GDM1 (cell line): Measurements from ENCODE around the gene ZNF503.

Experiments used
- DNase-seq: peaks from one replicate; lab custom pipeline; 2025; lab: John Stamatoyannopoulos, UW

Gene ZNF503

GRCh38 chr10:75406462-75407223, 5.1 kb upstream of the ZNF503 start:
- no peak for DNase-seq

GRCh38 chr10:75405598-75406461, 4.3 kb upstream of the ZNF503 start:
- no peak for DNase-seq

- DNase-seq, result no peak
Measured at GRCh38 chr10:75404815-75405597, 3.4 kb upstream of the ZNF503 start.

GRCh38 chr10:75403939-75404814, 2.6 kb upstream of the ZNF503 start:
- no peak for DNase-seq

- DNase-seq, result no peak
Measured at GRCh38 chr10:75403144-75403938, 1.8 kb upstream of the ZNF503 start.

GRCh38 chr10:75402486-75403143, 1.1 kb upstream of the ZNF503 start:
- DNase-seq, result no peak

- DNase-seq, result peak; percentile 21
Measured at GRCh38 chr10:75400771-75401568, 594 bp downstream of the ZNF503 start.

- no peak for DNase-seq
Measured at GRCh38 chr10:75400163-75400770, 1.3 kb downstream of the ZNF503 start.

GRCh38 chr10:75399461-75400162, 2.0 kb downstream of the ZNF503 start:
- DNase-seq, result peak; percentile 19

- DNase-seq, result no peak
Measured at GRCh38 chr10:75398692-75399460, 2.7 kb downstream of the ZNF503 start.

GRCh38 chr10:75398200-75398691, 3.3 kb downstream of the ZNF503 start:
- DNase-seq, result no peak

GRCh38 chr10:75397496-75398199, 3.9 kb downstream of the ZNF503 start:
- no peak for DNase-seq

- no peak for DNase-seq
Measured at GRCh38 chr10:75396631-75397495, 4.7 kb downstream of the ZNF503 start.

GRCh38 chr10:75395932-75396630, 5.5 kb downstream of the ZNF503 start:
- no peak for DNase-seq
